PC-3 (cell line): ENCODE measurements around the gene ZFHX2. TPM values are rescaled to one million over a fixed set of nuclear protein-coding genes. Genes with fewer than 3 reads are reported as not detected.

Source experiments
- ATAC-seq: fragments of 200-7000 bp; cut with Tn5 transposase; 2 replicates; pipeline ENCODE4 v1.9.1; 2020; ENCODE audit warnings: mild to moderate bottlenecking, moderate library complexity
- BruUV-seq: library from RNA; stranded (reverse); fragments of 400-500 nt; replicated peaks from 2 replicates; lab custom pipeline; 2021; lab: Mats Ljungman, UMichigan
- CTCF ChIA-PET: fragments of 300-600 bp; sonication (Branson Sonifier 250); formaldehyde crosslinking; loops from one replicate; lab custom pipeline; 2022; ENCODE audit warnings: antibody characterized with exemption; lab: Charles Lee
- POLR2A ChIA-PET: fragments of 300-600 bp; sonication (Branson Sonifier 250); formaldehyde crosslinking; loops from one replicate; lab custom pipeline; 2022; ENCODE audit warnings: antibody characterized with exemption; ENCODE audit not compliant: unreplicated experiment; lab: Charles Lee
- DNase-seq: peaks from one replicate; pipeline ENCODE4 v3.0.0-alpha.2; 2015
- H2AFZ ChIP-seq: fragments of 300-600 bp; sonication (generic); 2 replicates; pipeline ENCODE4 v1.6.0; 2016; ENCODE audit warnings: antibody characterized with exemption, low read length
- H3F3A ChIP-seq: fragments of 300-600 bp; sonication (generic); one replicate; pipeline ENCODE4 v1.6.0; 2017; ENCODE audit warnings: antibody characterized with exemption, low read length, control low read depth, mild to moderate bottlenecking; ENCODE audit not compliant: unreplicated experiment
- H3K27ac ChIP-seq: fragments of 300-600 bp; sonication (generic); 2 replicates; pipeline ENCODE4 v1.5.1; 2016; ENCODE audit warnings: mild to moderate bottlenecking, low read length
- H3K27me3 ChIP-seq: fragments of 300-600 bp; sonication (generic); 2 replicates; pipeline ENCODE4 v1.6.1; 2016; ENCODE audit warnings: low read length, mixed read lengths
- H3K36me3 ChIP-seq: fragments of 300-600 bp; sonication (generic); 2 replicates; pipeline ENCODE4 v1.6.1; 2016; ENCODE audit warnings: low read depth, mixed run types, low read length, mixed read lengths
- H3K4me1 ChIP-seq: fragments of 300-600 bp; sonication (generic); 2 replicates; pipeline ENCODE4 v1.5.1; 2016; ENCODE audit warnings: low read length; ENCODE audit not compliant: insufficient read depth
- H3K4me2 ChIP-seq: fragments of 300-600 bp; sonication (generic); 2 replicates; pipeline ENCODE4 v1.6.0; 2016; ENCODE audit warnings: low read length
- H3K4me3 ChIP-seq: fragments of 300-600 bp; sonication (generic); 2 replicates; pipeline ENCODE4 v1.5.1; 2016; ENCODE audit warnings: mild to moderate bottlenecking, low read length, mixed read lengths
- H3K79me2 ChIP-seq: fragments of 300-600 bp; sonication (generic); 2 replicates; pipeline ENCODE4 v1.6.1; 2017; ENCODE audit warnings: low read length, mixed read lengths
- H3K9ac ChIP-seq: fragments of 300-600 bp; sonication (generic); 2 replicates; pipeline ENCODE4 v1.6.0; 2016; ENCODE audit warnings: mild to moderate bottlenecking, low read length
- H3K9me2 ChIP-seq: fragments of 300-600 bp; sonication (generic); replicated peaks from 2 replicates; pipeline ENCODE4 v1.6.1; 2016; ENCODE audit warnings: mixed run types, low read length, mixed read lengths
- H3K9me3 ChIP-seq: fragments of 300-600 bp; sonication (generic); 2 replicates; pipeline ENCODE4 v1.6.1; 2016; ENCODE audit warnings: low read length, mixed read lengths
- H4K20me1 ChIP-seq: fragments of 300-600 bp; sonication (generic); 2 replicates; pipeline ENCODE4 v1.6.1; 2016; ENCODE audit warnings: low read length, mixed read lengths
- CTCF ChIP-seq: fragments of 300-600 bp; sonication (generic); conservative IDR thresholded peaks from 2 replicates; pipeline ENCODE4 v1.5.1; 2017; ENCODE audit warnings: antibody characterized with exemption, low read depth, mild to moderate bottlenecking, low read length
- EZH2 ChIP-seq: fragments of 300-600 bp; sonication (generic); IDR thresholded peaks from one replicate; pipeline ENCODE4 v1.6.1; 2017; ENCODE audit warnings: antibody characterized with exemption, mild to moderate bottlenecking, low read length; ENCODE audit not compliant: unreplicated experiment
- EZH2phosphoT487 ChIP-seq: fragments of 300-600 bp; sonication (generic); IDR thresholded peaks from 2 replicates; pipeline ENCODE4 v1.6.1; 2018; ENCODE audit warnings: mild to moderate bottlenecking, antibody characterized with exemption, low read length, borderline replicate concordance
- intact Hi-C: fragments of 100-400 bp; cut with micrococcal nuclease; formaldehyde crosslinking; loops from 2 replicates; pipeline ENCODE4 v1.9.0; 2023
- total RNA-seq: library from RNA; depleted of rRNA; stranded (reverse); fragments of >200 nt; gene quantifications from 2 replicates; pipeline ENCODE4 v1.2.3, GENCODE V29; 2014

Gene ZFHX2
- total RNA-seq, 1 experiment from 2014 or later = 0.55 TPM

GRCh38 chr14:23529016-23529415 is 22.5 kb downstream of the ZFHX2 start:
- no peak overlapping the region for H3K4me3 ChIP-seq
- no peak for TF ChIP-seq EZH2phosphoT487
- H3K9ac ChIP-seq = no peak overlapping the region
- no peak overlapping the region for H3K4me2 ChIP-seq
- no peaks in the 10 kb centered on the region for H4K20me1 ChIP-seq
- intact Hi-C loops = no loop called here
- BruUV-seq = no TSS peak
- no peak for ATAC-seq
- H3K27me3 ChIP-seq = no peaks in the 10 kb centered on the region
- DNase-seq = no peak
- no peaks in the 10 kb centered on the region for H3K36me3 ChIP-seq
- H3K4me1 ChIP-seq = no peaks in the 10 kb centered on the region
- H3K27ac ChIP-seq = no peak overlapping the region
- ChIA-PET POLR2A (no interaction called here), CTCF (no interaction called here)
- H3K9me3 ChIP-seq = no peaks in the 10 kb centered on the region
- H3K9me2 ChIP-seq = no peaks in the 10 kb centered on the region
- no peaks in the 10 kb centered on the region for H3F3A ChIP-seq
- H2AFZ ChIP-seq = no peak overlapping the region
- no peaks in the 10 kb centered on the region for H3K79me2 ChIP-seq

GRCh38 chr14:23528555-23528954 is 23.0 kb downstream of the ZFHX2 start:
- Histone ChIP-seq H3K36me3 (no peaks in the 10 kb centered on the region), H2AFZ (no peak overlapping the region), H3K9ac (no peak overlapping the region), H3K4me2 (no peak overlapping the region), H3K79me2 (no peaks in the 10 kb centered on the region), H3K4me3 (no peak overlapping the region), H3K9me3 (no peaks in the 10 kb centered on the region), H3K27ac (no peak overlapping the region), H4K20me1 (no peaks in the 10 kb centered on the region), H3K4me1 (no peaks in the 10 kb centered on the region), H3K27me3 (no peaks in the 10 kb centered on the region), H3F3A (no peaks in the 10 kb centered on the region), H3K9me2 (no peaks in the 10 kb centered on the region)
- BruUV-seq = no TSS peak
- no peak for TF ChIP-seq EZH2
- TF ChIP-seq EZH2phosphoT487 = no peak
- TF ChIP-seq CTCF = peak; percentile 48
- peak; percentile 49 for ATAC-seq
- DNase-seq = peak; percentile 22
- POLR2A ChIA-PET = no interaction called here
- intact Hi-C loops = no loop called here
- CTCF ChIA-PET = interaction anchor here (1.5 kb wide), 1 partner anchor 50 kb away, joined by 3 read pairs; no protein-coding TSS in a partner anchor

DNA sequence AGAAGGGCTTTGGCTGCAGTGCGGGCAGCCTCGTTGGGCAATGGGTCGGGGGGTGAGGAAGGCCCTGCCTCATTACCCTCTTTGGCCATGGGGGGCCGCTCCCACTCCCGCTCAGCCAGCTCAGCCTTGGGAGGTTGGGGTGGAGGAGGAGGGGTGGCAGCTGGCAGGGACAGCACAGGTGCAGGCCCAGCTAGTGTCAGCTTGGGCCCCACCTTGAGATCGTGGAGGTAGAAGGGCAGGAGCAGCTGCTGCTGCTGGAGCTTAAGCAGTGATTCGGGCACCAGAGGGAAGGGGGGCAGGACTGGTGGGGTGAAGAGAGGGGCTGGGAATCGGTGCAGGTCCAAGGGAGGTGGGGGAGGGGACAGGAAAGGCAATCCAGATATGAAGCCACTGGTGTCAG is 26.0 kb downstream of the ZFHX2 start:
- no peaks in the 10 kb centered on the region for H3K9me3 ChIP-seq
- BruUV-seq = no TSS peak
- H3K27ac ChIP-seq = no peak overlapping the region
- no peak for ATAC-seq
- no peak for DNase-seq
- intact Hi-C loops = no loop called here
- no peaks in the 10 kb centered on the region for H3K36me3 ChIP-seq
- CTCF ChIA-PET = no interaction called here
- H2AFZ ChIP-seq = no peak overlapping the region
- no peak overlapping the region for H3K9ac ChIP-seq
- H3F3A ChIP-seq = no peaks in the 10 kb centered on the region
- no peaks in the 10 kb centered on the region for H3K4me1 ChIP-seq
- H4K20me1 ChIP-seq = no peaks in the 10 kb centered on the region
- no peak overlapping the region for H3K4me2 ChIP-seq
- no peaks in the 10 kb centered on the region for H3K79me2 ChIP-seq
- no peak overlapping the region for H3K4me3 ChIP-seq
- H3K9me2 ChIP-seq = no peaks in the 10 kb centered on the region
- POLR2A ChIA-PET = no interaction called here
- H3K27me3 ChIP-seq = no peaks in the 10 kb centered on the region
- TF ChIP-seq EZH2phosphoT487 (no peak), EZH2 (no peak), CTCF (no peak)
